RCC 7860 (cell line): Measurements from ENCODE around the gene PDGFD.
"Not testable (repeated sequence)": the region's sequence is repeated elsewhere in the genome, so short reads cannot be mapped to it uniquely, and the experiment has no call there.

Experiments used
- DNase-seq: peaks from one replicate; pipeline ENCODE4 v3.0.0-alpha.2; 2015; ENCODE audit warnings: low spot score
- FAIRE-seq: peaks from 2 replicates; lab custom pipeline; 2012; peaks lifted over from hg19 to GRCh38; lab: Jason Lieb, UNC

The PDGFD gene

DNA sequence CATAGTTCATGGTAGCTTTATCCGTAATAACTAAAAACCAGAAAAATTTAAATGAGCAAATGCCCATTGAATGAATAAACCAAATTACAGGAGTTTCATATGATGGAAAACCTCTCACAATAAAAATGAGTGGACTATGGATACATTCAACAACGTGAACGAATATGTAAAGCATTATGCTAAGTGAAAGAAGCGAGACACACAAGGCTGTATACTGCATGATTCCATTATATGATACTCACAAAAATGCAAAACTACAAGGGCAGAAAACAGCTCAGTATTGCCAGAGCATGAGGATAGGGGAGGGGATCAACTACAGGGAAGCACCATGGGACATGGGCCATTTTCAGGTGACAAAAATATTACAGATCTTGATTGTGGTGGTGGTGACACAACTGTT is 105.3 kb downstream of the PDGFD start:
- FAIRE-seq (no peak), DNase-seq (no peak)

DNA sequence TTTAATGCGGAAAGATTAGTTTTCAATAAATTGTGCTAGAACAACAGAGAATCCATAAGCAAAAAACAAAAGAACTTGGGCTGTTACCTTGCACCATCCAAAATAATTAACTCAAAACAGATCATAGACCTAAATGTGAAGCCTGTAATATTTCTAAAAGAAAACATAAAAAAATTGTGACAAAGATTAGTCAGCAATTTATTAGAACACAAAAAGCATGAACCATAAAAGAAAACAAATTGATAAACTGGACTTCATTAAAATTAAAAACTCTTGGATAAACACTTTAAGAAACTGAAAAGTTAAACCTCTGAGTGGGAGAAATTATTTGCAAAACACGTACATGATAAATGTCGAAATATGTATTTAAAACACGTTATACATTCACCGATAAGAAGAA is 106.0 kb downstream of the PDGFD start:
- no peak for FAIRE-seq
- no peak for DNase-seq

DNA sequence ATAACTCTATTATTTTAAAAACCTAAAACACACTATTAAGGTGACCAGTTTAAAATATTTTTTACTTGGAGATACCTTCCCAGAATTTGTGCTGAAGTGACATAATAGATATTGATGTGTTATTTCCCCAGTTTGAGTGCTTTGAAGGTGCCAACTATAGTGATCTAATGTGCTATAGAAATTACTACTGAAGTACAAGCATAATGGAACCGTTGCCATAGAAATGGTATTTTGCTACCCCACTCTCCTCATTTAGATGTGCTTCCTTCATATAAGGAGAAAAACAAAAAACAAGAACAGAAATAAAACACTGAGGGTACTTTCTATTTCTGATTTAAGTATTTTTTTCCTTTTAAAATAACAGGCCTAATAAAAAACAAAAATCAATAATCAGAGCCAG is 108.4 kb downstream of the PDGFD start:
- FAIRE-seq, result no peak
- DNase-seq, result no peak

DNA sequence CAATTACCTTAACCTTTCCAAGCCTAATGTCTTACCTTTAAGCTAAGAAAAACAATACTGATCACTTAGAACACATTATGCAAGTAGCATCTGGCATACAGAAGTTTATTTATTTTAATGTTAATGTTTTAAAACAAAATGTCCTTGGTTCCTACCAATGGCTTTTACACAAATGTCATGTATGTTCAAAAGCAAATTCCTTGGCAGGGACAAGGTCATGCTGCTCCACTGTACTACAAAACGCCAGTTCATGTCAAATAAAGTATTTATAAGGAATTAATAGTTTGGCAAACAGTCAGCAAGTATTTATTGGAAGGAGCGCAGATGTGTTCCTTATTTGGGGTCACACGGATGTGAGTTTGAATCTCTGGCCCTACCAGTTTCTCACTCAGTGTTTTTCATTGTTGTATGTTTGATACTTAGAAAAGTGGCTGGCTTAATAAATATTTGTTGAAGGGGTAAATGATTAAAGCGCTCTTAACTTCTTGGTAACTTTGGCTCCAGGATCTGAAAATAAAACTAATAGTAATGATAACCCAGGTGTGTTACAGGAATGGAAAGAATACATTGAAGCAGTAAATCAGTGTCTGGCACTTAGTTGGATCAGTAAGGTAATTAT is 108.9 kb downstream of the PDGFD start:
- FAIRE-seq, result no peak
- DNase-seq, result no peak

DNA sequence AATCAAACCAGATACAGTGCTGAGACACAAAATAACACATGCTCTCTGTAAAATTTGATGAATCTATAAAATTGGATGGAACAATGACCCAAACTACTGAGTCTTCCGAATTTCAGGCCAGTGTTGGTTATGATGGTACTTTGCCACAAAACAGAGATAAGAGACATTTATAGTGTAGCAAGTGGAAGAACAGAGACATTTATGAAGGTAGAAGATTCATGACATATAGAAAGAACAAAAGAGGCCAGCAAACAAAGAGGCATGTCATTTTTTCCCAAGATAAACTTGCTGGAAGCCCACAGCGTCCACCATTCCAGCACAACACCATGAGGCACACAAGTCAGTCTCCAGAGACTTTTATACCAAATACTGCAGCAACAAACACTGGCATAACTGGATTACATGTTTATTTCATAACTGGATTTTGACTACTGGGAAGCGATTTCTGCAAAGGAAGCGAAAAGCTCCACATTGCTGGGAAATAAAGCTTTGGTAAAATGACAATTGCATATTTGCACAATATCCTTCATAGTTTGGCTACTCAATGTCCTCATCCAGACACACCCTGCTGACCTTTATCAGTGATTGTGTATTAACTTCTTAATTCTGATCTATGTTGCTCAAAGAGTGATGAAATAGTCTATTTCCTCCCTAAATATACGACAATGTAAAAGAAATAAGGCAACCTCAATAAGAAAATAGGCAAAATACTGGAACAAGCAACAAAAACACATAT is 110.0 kb downstream of the PDGFD start:
- FAIRE-seq (no peak), DNase-seq (no peak)

DNA sequence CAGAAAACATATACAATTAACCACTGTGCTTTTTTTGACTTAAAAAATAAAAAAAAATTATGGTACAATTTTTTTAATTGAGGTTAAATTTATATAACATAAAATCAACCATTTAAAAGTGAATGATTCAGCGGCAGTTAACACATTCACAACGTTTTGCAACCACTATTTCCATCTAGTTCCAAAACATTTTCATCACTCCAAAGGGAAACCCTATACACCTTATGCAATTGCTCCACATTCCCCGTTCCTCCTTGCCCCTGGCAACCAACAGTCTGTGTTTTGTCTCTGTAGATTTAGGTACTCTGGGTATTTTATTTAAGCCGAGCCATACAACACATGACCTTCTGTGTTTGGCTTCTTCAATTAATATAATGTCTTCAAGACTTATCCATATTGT is 112.2 kb downstream of the PDGFD start:
- FAIRE-seq (no peak), DNase-seq (no peak)

DNA sequence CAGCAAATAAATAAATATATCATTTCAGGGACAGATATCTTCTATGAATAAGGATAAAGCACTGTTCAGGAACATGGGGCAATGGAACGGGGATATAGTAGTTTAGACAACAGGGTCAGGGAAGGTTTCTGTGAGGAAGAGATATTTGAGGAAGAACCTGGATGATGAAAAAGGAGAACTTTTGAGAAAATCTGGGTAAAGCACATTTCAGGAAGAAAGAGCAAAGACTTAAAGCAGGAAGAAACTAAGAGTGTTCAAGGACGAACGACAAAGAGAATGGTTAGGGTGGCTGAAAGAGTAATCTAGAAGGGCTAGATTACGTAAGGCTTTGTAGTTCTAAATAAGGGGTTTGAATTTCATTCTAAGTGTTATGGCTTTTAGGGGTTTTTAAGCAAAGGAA is 114.8 kb downstream of the PDGFD start:
- FAIRE-seq, result no peak

DNA sequence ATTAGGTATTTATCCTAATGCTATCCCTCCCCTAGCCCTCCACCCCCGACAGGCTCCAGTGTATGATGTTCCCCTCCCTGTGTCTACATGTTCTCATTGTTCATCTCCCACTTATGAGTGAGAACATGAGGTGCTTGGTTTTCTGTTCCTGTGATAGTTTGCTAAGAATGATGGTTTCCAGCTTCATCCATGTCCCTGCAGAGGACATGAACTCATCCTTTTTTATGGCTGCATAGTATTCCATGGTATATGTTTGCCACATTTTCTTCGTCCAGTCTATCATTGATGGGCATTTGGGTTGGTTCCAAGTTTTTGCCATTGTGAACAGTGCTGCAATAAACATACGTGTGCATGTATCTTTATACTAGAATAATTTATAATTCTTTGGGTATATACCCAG is 117.1 kb downstream of the PDGFD start:
- not testable (repeated sequence) for FAIRE-seq

More for the DNA sequence above, 114.8 kb downstream of the PDGFD start:
- no peak for DNase-seq

DNA sequence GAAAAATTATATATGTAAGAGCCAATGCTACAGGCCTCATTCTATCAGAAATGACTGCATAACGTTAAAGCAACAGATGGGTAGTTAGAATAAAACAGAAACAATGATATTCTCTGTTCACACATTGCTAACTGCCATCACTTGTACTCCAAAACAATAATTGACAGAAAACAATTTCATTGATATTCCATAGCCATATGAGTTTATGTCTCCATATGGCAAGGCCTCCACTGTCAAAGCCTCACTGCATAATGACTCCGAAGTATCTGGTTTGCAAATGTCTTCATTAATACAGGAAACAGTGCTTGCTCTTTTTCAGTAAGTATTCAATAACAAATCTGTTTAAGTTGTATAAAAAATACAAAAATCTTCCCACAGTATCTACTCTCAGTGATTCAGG is 117.6 kb downstream of the PDGFD start:
- DNase-seq (no peak), FAIRE-seq (no peak)

More for the DNA sequence above, 117.1 kb downstream of the PDGFD start:
- not testable (repeated sequence) for DNase-seq

DNA sequence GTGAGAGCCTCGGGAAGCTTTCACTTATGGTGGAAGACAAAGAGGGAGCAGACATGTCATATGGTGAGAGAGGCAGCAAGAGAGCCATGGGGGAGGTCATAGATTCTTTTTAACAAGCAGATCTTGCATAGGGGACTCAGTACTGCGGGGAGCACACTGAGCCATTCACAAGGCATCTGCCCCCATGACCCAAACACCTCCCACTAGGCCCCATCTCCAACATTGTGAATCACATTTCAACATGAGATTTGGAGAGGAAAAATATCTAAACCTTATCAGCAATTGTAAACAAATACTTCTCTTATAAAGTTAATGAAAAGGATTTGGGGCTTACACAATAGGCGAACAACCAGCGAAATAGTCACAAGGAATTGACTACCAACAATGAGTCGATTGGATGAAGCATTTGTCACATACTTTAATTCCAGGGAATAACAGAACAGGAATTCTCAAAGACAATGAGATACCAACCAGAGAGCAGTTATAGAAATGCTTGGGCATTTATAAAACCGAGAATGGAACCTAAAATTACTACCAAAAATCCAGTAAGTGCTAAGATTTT is 120.2 kb downstream of the PDGFD start:
- FAIRE-seq (no peak), DNase-seq (no peak)

DNA sequence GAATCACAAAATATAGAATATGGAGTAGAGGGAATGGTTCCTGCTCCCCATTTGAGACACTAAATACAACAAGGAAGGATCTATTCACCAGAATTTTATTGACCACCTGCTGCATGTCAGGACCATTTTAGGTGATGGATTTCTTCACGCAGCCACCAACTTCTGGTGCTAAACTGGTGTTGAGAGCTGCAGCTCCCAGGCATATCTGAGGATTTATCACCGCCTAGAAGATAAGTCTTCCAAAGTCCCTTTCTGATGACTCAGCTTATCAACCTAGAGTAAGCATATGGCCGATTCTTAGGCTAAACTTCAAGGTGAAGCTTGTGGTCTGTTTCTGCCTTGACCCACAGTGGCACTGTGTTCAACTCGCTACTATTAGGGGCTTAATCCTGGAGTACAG is 120.8 kb downstream of the PDGFD start:
- FAIRE-seq, result no peak
- no peak for DNase-seq

DNA sequence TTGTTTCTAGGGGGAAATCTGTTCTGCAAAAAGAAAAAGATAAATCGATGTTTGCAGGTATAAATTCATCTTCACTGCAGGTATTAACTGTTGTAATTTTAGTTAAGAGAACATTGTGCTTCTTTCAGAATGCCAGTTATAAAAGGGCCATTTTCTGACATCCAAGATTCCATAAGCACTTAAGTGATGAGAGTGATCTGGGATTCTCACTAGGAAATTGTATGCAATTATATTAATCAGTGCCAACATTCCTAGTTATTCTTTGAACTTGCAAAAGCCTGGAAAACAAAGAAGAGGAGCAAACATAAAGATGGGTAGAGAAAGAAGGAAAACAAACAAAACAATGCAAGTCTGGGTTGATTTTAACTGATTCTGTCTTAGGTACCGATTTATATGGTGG is 122.2 kb downstream of the PDGFD start:
- DNase-seq, result no peak
- no peak for FAIRE-seq

DNA sequence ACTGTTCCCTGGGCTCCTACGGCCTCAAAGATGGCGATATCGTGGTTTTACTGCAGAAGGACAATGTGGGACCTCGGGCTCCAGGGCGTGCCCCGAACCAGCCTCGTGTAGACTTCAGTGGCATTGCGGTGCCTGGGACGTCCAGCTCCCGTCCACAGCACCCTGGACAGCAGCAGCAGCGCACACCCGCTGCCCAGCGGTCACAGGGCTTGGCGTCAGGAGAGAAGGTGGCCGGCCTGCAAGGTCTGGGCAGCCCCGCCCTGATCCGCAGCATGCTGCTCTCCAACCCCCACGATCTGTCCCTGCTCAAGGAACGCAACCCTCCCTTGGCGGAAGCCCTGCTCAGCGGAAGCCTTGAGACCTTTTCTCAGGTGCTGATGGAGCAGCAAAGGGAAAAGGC is 127.0 kb downstream of the PDGFD start:
- DNase-seq, result no peak
- FAIRE-seq, result no peak

DNA sequence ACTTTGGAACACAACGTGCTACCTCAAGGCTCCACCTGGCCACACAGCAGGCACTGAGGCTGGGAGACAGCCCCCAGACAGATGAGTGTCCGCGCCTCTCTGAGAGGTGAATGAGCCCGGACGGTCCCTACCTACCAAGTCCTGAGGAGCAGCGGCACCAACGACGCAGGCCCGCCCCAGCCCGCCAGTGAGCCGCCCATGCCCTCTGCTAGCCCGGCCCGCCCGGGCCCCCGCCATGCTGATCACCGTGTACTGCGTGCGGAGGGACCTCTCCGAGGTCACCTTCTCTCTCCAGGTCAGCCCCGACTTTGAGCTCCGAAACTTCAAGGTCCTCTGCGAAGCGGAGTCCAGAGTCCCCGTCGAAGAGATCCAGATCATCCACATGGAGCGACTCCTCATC is 127.4 kb downstream of the PDGFD start, which contains the start of gene DDI1:
DDI1 (plus strand) TSS at position 53 of the 400 bp plus-strand sequence; CDS start at position 236, 183 bp downstream.
- FAIRE-seq, result no peak
- no peak for DNase-seq

DNA sequence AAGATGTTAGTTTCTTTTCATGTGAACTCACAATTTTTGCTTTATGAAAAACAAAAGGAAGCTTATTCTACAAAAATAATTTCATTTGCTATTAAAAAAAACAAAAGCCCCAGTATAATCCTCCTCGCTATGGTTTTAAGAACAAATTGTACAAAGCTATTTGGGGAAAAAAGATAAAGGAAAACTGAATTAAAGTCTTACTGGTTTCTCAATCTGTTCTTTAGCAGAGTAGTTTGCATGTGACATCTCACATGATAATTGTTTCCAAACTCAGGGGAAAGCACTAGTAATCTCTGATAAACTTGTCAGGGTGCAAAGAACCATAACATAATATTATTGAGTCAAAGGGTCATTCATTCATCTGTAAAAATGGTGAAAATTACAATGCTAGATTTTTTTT is 130.4 kb downstream of the PDGFD start:
- FAIRE-seq (no peak), DNase-seq (no peak)

DNA sequence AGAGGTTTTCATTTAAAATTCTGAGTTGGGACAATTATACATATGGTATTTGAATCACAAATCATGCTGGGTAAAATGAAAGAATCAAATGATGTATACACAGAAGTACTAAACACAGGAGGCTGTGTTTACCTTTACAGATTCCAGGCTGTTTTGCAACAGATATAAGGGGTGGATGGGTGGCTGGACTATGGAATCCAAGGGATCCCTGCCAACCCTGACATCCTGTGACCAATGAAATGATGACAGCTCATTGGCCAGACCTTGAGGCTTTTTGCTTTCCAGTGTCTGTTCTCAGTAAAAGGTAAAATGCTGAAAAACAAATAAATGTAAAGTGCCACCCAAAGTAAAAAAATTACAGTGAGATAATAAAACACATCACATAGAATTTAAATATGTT is 130.8 kb downstream of the PDGFD start:
- FAIRE-seq, result no peak
- no peak for DNase-seq

DNA sequence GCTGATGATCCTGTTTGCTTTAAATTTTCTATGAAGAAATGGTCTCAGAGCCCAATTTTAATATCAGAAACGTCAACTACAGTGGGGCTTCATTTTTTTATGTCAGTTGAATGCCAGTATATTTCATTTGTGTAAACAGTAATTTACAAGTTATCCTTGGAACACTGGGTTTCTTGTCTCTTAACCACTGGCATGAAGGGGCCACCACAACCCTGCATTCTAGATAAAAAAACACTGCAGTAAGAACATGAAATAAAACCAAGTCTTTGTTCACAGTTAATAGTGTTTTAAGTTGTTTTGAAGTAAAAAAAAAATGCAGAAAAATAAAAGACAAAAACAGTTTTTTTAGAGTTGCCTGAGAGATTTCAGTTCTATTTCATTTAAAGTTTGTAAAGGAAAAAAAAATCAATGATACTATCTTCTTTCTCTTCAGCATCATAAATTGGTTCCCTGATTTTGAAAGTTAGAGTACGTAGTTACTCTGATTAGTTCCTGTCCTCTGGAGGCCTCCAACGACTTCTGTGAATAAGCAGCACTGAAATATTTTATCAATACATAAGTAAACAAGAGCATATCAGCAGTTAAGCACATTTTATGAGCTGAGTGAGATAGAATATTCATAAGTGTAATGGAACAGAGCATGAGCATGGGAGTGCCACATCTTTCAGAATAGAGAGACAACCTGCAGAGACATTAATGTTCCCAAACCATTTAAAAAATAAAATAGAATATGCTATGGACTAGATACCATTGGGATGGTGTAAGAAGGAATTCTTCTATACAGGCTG is 135.3 kb downstream of the PDGFD start:
- no peak for DNase-seq
- FAIRE-seq, result no peak

DNA sequence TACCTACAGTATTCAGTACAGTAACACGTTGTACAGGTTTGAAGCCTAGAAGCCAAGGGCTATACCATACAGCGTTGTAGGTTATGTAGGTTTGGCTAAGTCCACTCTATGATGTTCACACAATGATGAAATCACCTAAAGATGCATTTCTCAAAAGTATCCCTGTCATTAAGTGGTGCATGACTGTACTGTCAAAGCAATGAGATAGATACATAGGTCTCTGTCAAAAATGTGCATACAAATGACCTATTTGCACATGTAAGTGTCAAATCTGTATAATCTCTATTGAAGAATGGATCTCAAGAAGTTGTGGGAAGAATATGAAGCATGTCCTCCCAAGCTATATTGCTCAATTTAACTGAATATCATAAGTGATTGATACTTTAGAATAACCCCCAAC is 139.4 kb downstream of the PDGFD start:
- FAIRE-seq, result no peak
- DNase-seq, result no peak

DNA sequence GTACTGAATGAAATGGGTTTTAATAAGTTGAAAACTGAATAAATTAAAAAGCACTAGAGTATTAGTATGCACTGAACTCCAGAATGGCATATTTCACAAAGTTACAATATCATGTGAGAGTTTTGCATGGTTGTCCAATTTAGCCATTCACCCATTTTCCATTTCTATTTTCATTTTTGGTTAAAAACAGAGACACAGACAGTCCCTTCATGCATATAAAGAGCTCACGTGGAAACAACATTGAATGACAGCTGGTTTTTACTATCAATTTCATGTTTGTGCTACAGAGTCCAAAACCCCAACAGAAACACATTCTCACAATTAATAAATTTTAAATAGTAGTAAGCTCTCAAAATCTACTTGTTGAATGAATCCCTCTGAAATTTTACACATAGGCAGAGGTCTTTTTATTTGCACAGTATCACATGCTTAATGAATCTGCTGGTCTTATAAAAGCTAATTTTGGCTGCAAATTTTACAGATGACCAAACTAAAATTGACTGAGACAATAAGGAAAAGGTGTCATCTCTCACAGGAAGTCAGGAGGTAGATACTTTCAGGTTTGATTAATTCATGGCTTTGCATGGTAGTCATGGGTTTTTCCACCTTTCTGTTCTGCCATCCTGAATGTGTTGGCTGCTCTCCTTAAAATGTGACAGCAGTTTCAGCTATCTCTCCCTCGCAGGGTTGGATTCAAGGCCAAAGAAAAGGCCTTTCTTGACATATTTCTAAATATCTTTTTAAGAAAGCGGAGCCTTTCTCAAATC is 148.1 kb downstream of the PDGFD start:
- DNase-seq (no peak), FAIRE-seq (no peak)

DNA sequence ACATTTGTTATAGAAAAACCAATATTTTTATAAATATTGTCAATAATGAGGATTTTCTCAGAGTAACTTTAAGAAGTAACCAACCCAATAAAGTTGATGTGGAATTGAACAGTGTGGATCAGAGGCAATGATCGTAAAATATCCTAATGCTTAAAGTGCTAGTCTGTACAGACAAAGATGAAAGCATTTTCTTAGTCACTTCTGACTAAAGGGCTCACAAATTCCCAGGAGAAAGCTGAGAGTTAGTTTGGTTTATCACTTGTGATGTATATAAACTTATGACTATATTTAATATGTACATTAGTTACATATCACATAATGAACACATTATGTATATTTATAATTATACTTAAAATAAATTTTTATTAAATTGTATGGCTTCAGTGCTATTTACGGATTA is 152.9 kb downstream of the PDGFD start:
- DNase-seq, result no peak

DNA sequence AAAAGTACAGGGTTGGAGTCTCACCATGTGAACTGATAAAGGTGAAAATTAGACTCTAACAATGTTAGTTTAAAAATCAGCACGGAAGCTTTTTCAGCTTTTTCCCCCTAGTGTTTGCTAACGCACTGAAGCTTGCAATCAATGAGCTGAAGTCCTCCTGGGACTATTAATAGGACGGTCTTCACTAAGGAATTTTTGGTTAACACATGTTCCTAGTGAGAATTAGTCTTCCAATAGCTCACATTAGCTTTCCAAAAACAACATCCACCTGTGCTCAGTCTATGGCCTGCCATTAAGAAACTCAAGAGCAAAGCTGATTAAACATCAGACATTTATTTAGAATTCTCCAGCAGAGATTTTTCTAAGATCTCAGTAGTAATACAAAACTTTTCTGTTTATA is 154.2 kb downstream of the PDGFD start:
- DNase-seq, result no peak
- no peak for FAIRE-seq

More for the DNA sequence above, 152.9 kb downstream of the PDGFD start:
- FAIRE-seq, result no peak
